Adrenal gland (tissue), 12 donors: ENCODE results near the gene DCAF6. TPM values are rescaled to one million over a fixed set of nuclear protein-coding genes. Genes with fewer than 3 reads are reported as not detected.

Source experiments
- DNase-seq, 7 donors: peaks; one replicate each; pipeline ENCODE4 v3.0.0-alpha.2; 2019 to 2020
- H3K27ac ChIP-seq, 5 donors: fragments of 200-600 bp; sonication (generic) in 4 of 5; 1 replicate in 3 of 5; 2 replicates in 2 of 5; pipeline versions ENCODE4 v1.5.1 to v1.8.0; 2016 to 2020; ENCODE audit warnings: mild to moderate bottlenecking in 1 of 5
- H3K27me3 ChIP-seq: fragments of 200-600 bp; 2 replicates; pipeline ENCODE4 v1.8.0; 2021
- H3K36me3 ChIP-seq, 2 donors: fragments of 200-600 bp; replicated peaks in 1 of 2; 1 replicate in 1 of 2; 2 replicates in 1 of 2; pipeline versions ENCODE4 v1.5.1 to v1.8.0; 2018 to 2022
- H3K4me1 ChIP-seq, 2 donors: fragments of 200-600 bp; replicated peaks in 1 of 2; 1 replicate in 1 of 2; 2 replicates in 1 of 2; pipeline versions ENCODE4 v1.5.1 to v1.8.0; 2018 to 2021
- H3K4me3 ChIP-seq, 4 donors: fragments of 200-600 bp; sonication (generic) in 3 of 4; one replicate each; pipeline ENCODE4 v1.5.1; 2016 to 2018
- H3K9me3 ChIP-seq, 3 donors: fragments of 200-600 bp; sonication (generic) in 1 of 3; replicated peaks in 1 of 3; 1 replicate in 2 of 3; 2 replicates in 1 of 3; pipeline versions ENCODE4 v1.5.1 to v1.8.0; 2016 to 2021
- POLR2A ChIP-seq, 2 donors: fragments of 450-650 bp; IDR thresholded peaks; one replicate each; pipeline ENCODE4 v1.6.1; 2017; ENCODE audit warnings: antibody characterized with exemption in 2 of 2, mild to moderate bottlenecking in 2 of 2, moderate library complexity in 1 of 2
- WGBS, 4 donors: extraction: QIAGEN DNeasy Blood & Tissue Kit in 2 of 4; methylation state at CpG; one replicate each; pipeline versions ENCODE4 v1.1.5 to v1.1.7; 2013 to 2017; 5-methylcytosine and 5-hydroxymethylcytosine counted together
- intact Hi-C, 2 donors: fragments of 100-400 bp; cut with DNase I; formaldehyde crosslinking; loops; one replicate each; pipeline versions ENCODE4 v1.14.1 to v1.15.0; 2022 to 2023
- polyA plus RNA-seq, 3 donors: library from polyadenylated mRNA; stranded (reverse); fragments of 200-250 nt in 2 of 3; fragments of 350-450 nt in 1 of 3; fragmentation: Illumina TruSeq in 1 of 3; extraction: RNeasy Lipid Tissue Mini Kit (QIAGEN cat#74804) in 1 of 3; gene quantifications; one replicate each; pipeline ENCODE4 v1.2.3, GENCODE V29; 2013 to 2014
- total RNA-seq, 9 donors: library from RNA; depleted of rRNA in 4 of 9; stranded (reverse); fragments of >200 nt in 4 of 9; fragments of 120-200 nt in 1 of 9; fragmentation: NEBNext Ultra II Directional in 1 of 9; extraction: Animal tissue kit (Norgen Biotek cat#: 25700) in 1 of 9; gene quantifications; one replicate each; pipeline versions ENCODE4 v1.1.0 to v1.2.4, GENCODE V29; 2013 to 2023
- TF ChIP-seq, protein P1 (sequence below), 6 experiments: fragments of 450-650 bp in 4 of 6; fragments of 200-600 bp in 2 of 6; sonication (generic) in 1 of 6; IDR thresholded peaks; 1 replicate in 5 of 6; 2 replicates in 1 of 6; pipeline versions ENCODE4 v1.5.1 to v1.8.0; 2016 to 2021; ENCODE audit warnings: antibody characterized with exemption in 6 of 6, mild to moderate bottlenecking in 2 of 6, moderate library complexity in 1 of 6
- donor health status: healthy with polysubstance abuse.
- donor health status: Bipolar disorder and iron deficiency.
- donor health status: DM: yes; HTN: yes; CAD: no.
- donor health status: DM: no; HTN: no; CAD: no.
- donor health status: DM: no; HTN: no; CAD: no.
- donor health status: DM: yes; HTN: yes; CAD: no.

The DCAF6 gene
- total and polyA plus RNA-seq, 12 donors: 46.4 to 160 (median 90.5) TPM

DNA sequence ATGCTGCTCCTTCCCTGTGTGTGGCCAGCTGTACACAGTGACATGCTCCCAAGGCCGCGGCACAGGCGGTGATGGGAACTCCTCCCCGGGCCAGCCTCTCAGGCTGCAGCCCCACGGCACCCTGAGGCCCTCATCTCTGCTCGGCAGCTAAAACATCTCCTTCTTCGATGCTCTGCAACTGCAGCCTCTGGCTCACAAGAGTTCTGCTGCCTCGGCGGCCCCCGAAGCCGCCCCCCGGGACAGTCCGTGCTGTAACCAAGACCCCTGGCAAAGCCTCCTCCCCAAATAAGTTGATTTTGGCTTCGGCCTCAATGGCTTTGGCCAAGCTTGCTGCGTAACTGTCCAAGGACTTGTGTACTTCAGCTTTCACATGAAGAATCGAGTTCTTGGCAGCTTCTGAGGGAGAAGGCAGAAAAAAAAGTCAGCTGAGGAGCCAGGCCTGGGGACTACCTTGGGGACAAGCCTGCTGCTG, 149.0 kb downstream of the DCAF6 start:
- TF ChIP-seq POLR2A (IDR thresholded peaks at IDR 0.05): no peak
- TF ChIP-seq, protein P1, sequence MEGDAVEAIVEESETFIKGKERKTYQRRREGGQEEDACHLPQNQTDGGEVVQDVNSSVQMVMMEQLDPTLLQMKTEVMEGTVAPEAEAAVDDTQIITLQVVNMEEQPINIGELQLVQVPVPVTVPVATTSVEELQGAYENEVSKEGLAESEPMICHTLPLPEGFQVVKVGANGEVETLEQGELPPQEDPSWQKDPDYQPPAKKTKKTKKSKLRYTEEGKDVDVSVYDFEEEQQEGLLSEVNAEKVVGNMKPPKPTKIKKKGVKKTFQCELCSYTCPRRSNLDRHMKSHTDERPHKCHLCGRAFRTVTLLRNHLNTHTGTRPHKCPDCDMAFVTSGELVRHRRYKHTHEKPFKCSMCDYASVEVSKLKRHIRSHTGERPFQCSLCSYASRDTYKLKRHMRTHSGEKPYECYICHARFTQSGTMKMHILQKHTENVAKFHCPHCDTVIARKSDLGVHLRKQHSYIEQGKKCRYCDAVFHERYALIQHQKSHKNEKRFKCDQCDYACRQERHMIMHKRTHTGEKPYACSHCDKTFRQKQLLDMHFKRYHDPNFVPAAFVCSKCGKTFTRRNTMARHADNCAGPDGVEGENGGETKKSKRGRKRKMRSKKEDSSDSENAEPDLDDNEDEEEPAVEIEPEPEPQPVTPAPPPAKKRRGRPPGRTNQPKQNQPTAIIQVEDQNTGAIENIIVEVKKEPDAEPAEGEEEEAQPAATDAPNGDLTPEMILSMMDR (IDR thresholded peaks at IDR 0.05): no peak
- Histone ChIP-seq H3K4me1 (peaks cover 3 to 38% of the 10 kb centered on the region in 2 donors), H3K9me3 (no peaks in the 10 kb centered on the region), H3K27ac (peak overlapping the region in 3 of 5 donors; percentile 15 to 73 (median 49)), H3K27me3 (no peaks in the 10 kb centered on the region), H3K36me3 (no peaks in the 10 kb centered on the region), H3K4me3 (no peak overlapping the region)
- 52 to 69% (median 63%) methylated on average over 1 to 16 of the region's 16 CpGs for WGBS, 4 donors
- peak in 6 of 7 donors; percentile 31 to 78 (median 40) for DNase-seq
- intact Hi-C loops: loop anchor here in 1 of 2 donors (10.0 kb wide), 2 partner anchors 59 to 361 kb away; partner anchors contain the start of gene MPZL1

DNA sequence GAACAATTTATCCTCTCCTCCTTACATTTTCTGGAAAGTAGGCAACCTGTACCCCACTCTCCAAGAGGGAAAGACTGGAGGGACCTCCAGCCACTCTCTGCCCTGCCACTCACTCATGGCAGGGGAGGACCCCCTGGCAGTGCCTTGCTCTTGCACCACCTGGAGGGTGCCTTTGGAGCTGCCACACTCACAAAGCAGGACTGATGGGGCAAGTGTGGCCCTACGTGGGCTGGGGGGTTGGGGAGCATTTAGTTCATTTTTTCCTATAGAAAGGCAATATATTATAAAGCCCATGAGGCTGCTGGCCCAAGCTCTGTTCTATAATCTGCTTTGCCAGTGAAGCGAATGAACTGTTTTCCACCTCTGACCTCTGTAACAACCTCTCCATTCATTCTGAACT, 150.0 kb downstream of the DCAF6 start:
- TF ChIP-seq, protein P1 (IDR thresholded peaks at IDR 0.05): no peak
- TF ChIP-seq POLR2A (IDR thresholded peaks at IDR 0.05): no peak
- DNase-seq: no peak
- WGBS, 4 donors: 65 to 78% (median 74%) methylated on average over 2 of the region's 2 CpGs

DNA sequence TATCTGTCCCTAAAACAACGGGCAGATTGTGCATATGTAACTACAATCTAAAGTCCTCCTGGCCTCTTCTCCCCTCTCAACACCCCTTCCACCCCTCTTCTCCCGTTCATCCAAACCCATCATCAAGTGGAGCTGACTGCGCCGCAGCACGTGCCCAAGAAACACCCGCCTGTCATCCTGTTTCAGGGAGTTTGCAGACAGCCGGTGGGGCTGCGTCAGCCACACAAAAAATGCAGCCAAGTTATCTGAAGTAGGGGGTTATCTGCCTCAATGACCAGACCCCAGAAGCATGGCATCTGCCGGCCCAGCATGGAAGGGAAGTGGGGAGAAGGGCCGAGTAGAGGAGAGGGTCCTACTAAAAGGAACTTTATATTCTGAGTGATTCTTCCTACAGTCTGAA, 151.2 kb downstream of the DCAF6 start:
- TF ChIP-seq, protein P1 (IDR thresholded peaks at IDR 0.05): no peak
- no peak for TF ChIP-seq POLR2A (IDR thresholded peaks at IDR 0.05)
- Histone ChIP-seq H3K27ac (no peak overlapping the region), H3K4me1 (peaks cover 0 to 18% of the 10 kb centered on the region in 2 donors), H3K4me3 (no peak overlapping the region), H3K27me3 (no peaks in the 10 kb centered on the region), H3K36me3 (no peaks in the 10 kb centered on the region), H3K9me3 (no peaks in the 10 kb centered on the region)
- WGBS, 4 donors: 91 to 93% (median 92%) methylated on average over 10 of the region's 10 CpGs
- DNase-seq: no peak
- intact Hi-C loops: loop anchor here in 1 of 2 donors (10.0 kb wide), 2 partner anchors 57 to 363 kb away; partner anchors contain the start of gene MPZL1

More for the DNA sequence above, 150.0 kb downstream of the DCAF6 start:
- H3K4me1 ChIP-seq: peaks cover 3 to 28% of the 10 kb centered on the region in 2 donors
- H3K4me3 ChIP-seq: no peak overlapping the region
- H3K27ac ChIP-seq: no peak overlapping the region
- no peaks in the 10 kb centered on the region for H3K36me3 ChIP-seq
- no peaks in the 10 kb centered on the region for H3K9me3 ChIP-seq
- intact Hi-C loops: loop anchor here in 1 of 2 donors (10.0 kb wide), 2 partner anchors 58 to 362 kb away; partner anchors contain the start of gene MPZL1
- H3K27me3 ChIP-seq: no peaks in the 10 kb centered on the region

DNA sequence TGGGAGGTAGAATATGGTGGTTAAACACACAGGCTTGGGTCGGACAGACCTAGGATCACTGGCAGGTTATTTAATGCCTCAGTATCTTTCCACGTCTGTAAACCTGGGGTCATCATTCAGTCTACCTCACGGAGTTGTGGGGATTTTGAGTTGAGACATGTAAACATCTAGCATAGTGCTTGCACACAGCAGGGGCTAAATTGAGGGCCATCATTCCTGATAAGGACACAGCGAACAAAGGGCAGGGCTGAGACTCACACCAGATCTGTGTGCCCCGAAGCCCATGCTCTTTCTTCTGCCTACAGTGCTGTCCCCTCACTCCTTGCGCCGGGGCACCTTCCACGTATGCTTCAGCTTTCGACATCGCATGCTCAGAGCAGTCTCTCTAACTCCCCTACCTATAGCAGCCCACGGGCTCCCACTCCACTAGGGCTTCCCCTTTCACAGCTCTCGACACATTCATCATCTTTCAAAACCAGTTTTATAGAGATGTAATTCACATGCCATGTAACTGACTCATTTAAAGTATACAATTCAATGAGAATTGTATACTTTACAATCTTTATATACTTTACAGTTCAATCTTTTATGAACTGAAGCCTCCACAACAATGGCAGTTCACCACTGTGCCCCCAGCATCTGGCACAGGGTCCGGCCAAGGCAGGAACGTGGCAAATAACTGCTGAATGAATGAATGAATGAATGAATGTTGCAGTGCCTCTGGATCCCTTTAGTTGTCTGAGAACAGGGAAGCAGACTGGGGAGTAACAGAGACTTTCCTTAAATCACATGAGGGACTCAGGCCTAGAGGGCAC, 152.2 kb downstream of the DCAF6 start:
- TF ChIP-seq, protein P1 (IDR thresholded peaks at IDR 0.05): no peak
- TF ChIP-seq POLR2A (IDR thresholded peaks at IDR 0.05): no peak
- H3K4me1 ChIP-seq: peaks cover 0 to 18% of the 10 kb centered on the region in 2 donors
- 91 to 97% (median 94%) methylated on average over 14 of the region's 14 CpGs for WGBS, 4 donors
- intact Hi-C loops: loop anchor here in 1 of 2 donors (10.0 kb wide), 2 partner anchors 56 to 364 kb away; partner anchors contain the start of gene MPZL1
- H3K4me3 ChIP-seq: no peak overlapping the region
- no peaks in the 10 kb centered on the region for H3K27me3 ChIP-seq
- H3K36me3 ChIP-seq: no peaks in the 10 kb centered on the region
- no peak overlapping the region for H3K27ac ChIP-seq
- DNase-seq: no peak
- H3K9me3 ChIP-seq: no peaks in the 10 kb centered on the region
